A673 (cell line): ENCODE results near the gene CHCHD3. TPM values are rescaled to one million over a fixed set of nuclear protein-coding genes. Genes with fewer than 3 reads are reported as not detected.

Experiments
- BruUV-seq: library from RNA; stranded (reverse); fragments of 400-500 nt; replicated peaks from 2 replicates; lab custom pipeline; 2021; lab: Mats Ljungman, UMichigan
- CTCF ChIA-PET: fragments of 300-600 bp; sonication (Branson Sonifier 250); formaldehyde crosslinking; loops from one replicate; lab custom pipeline; 2022; ENCODE audit warnings: antibody characterized with exemption; lab: Charles Lee
- POLR2A ChIA-PET: fragments of 300-600 bp; sonication (Branson Sonifier 250); formaldehyde crosslinking; loops from one replicate; lab custom pipeline; 2022; ENCODE audit warnings: antibody characterized with exemption; ENCODE audit not compliant: low non-redundant PET; lab: Charles Lee
- DNase-seq: peaks from one replicate; pipeline ENCODE4 v3.0.0-alpha.2; 2015; ENCODE audit warnings: low spot score
- H3K27ac ChIP-seq: fragments of 200-600 bp; sonication (generic); 2 replicates; pipeline ENCODE4 v1.5.1; 2016; ENCODE audit warnings: mixed run types, low read depth, mild to moderate bottlenecking, mixed read lengths, antibody characterized with exemption, low read length; ENCODE audit not compliant: poor library complexity, severe bottlenecking
- H3K27me3 ChIP-seq: fragments of 200-600 bp; sonication (generic); replicated peaks from 2 replicates; pipeline ENCODE4 v1.6.1; 2017; ENCODE audit warnings: mixed run types, low read depth, mild to moderate bottlenecking, mixed read lengths, antibody characterized with exemption, low read length; ENCODE audit not compliant: insufficient read depth, poor library complexity
- H3K36me3 ChIP-seq: fragments of 200-600 bp; sonication (generic); 2 replicates; pipeline ENCODE4 v1.6.1; 2016; ENCODE audit warnings: mixed run types, mild to moderate bottlenecking, mixed read lengths, antibody characterized with exemption, low read length; ENCODE audit not compliant: insufficient read depth, poor library complexity, severe bottlenecking
- H3K4me1 ChIP-seq: fragments of 200-600 bp; sonication (generic); 2 replicates; pipeline ENCODE4 v1.6.1; 2017; ENCODE audit warnings: mixed run types, mild to moderate bottlenecking, mixed read lengths, antibody characterized with exemption, low read length; ENCODE audit not compliant: insufficient read depth, poor library complexity, severe bottlenecking
- H3K4me3 ChIP-seq: fragments of 200-600 bp; sonication (generic); 2 replicates; pipeline ENCODE4 v1.5.1; 2016; ENCODE audit warnings: low read depth, mixed run types, mild to moderate bottlenecking, mixed read lengths, low read length; ENCODE audit not compliant: poor library complexity, severe bottlenecking
- H3K9me3 ChIP-seq: fragments of 200-600 bp; sonication (generic); 2 replicates; pipeline ENCODE4 v1.6.1; 2016; ENCODE audit warnings: mixed run types, low read depth, mild to moderate bottlenecking, mixed read lengths, antibody characterized with exemption, low read length; ENCODE audit not compliant: poor library complexity, severe bottlenecking
- CTCF ChIP-seq: fragments of 300-800, 200-600 bp; sonication (generic); conservative IDR thresholded peaks from 2 replicates; pipeline ENCODE4 v1.5.1; 2017; ENCODE audit warnings: low read depth, mild to moderate bottlenecking, antibody characterized with exemption, low read length, moderate library complexity, mixed read lengths
- EZH2 ChIP-seq: fragments of 200-600 bp; sonication (generic); IDR thresholded peaks from 2 replicates; pipeline ENCODE4 v1.6.1; 2017; ENCODE audit warnings: borderline replicate concordance, low read depth, mild to moderate bottlenecking, mixed read lengths, antibody characterized with exemption, low read length; ENCODE audit not compliant: poor library complexity, severe bottlenecking
- intact Hi-C: fragments of 100-400 bp; cut with micrococcal nuclease; formaldehyde crosslinking; loops from one replicate; pipeline ENCODE4 v1.10.0; 2022; ENCODE audit not compliant: unreplicated experiment
- total RNA-seq: library from RNA; stranded (reverse); gene quantifications from 2 replicates; pipeline ENCODE4 v1.2.3, GENCODE V29; 2021

CHCHD3 gene
- total RNA-seq, 1 experiment from 2014 or later: 128 TPM

- H3K27ac ChIP-seq: no peak overlapping the region
- CTCF ChIA-PET: no interaction called here
- H3K36me3 ChIP-seq: no peaks in the 10 kb centered on the region
- no peaks in the 10 kb centered on the region for H3K9me3 ChIP-seq
- H3K4me1 ChIP-seq: peaks cover 9% of the 10 kb centered on the region
- no peaks in the 10 kb centered on the region for H3K27me3 ChIP-seq
- no peak overlapping the region for H3K4me3 ChIP-seq
- DNase-seq: no peak
- POLR2A ChIA-PET: no interaction called here
- TF ChIP-seq EZH2 (no peak), CTCF (no peak)
- intact Hi-C loops: no loop called here
- no TSS peak for BruUV-seq
These were observed 20.1 kb downstream of the CHCHD3 start for GRCh38 chr7:133061792-133062191.

- H3K4me1 ChIP-seq: peaks cover 9% of the 10 kb centered on the region
- ChIA-PET CTCF (no interaction called here), POLR2A (no interaction called here)
- BruUV-seq: no TSS peak
- no peak for TF ChIP-seq EZH2
- TF ChIP-seq CTCF: no peak
- no peak for DNase-seq
- intact Hi-C loops: no loop called here
- H3K4me3 ChIP-seq: no peak overlapping the region
- H3K9me3 ChIP-seq: no peaks in the 10 kb centered on the region
- H3K27me3 ChIP-seq: no peaks in the 10 kb centered on the region
- H3K27ac ChIP-seq: no peak overlapping the region
- no peaks in the 10 kb centered on the region for H3K36me3 ChIP-seq
These were observed 20.5 kb downstream of the CHCHD3 start for GRCh38 chr7:133061357-133061756.

- BruUV-seq: no TSS peak
- intact Hi-C loops: no loop called here
- H3K4me1 ChIP-seq: peaks cover 5% of the 10 kb centered on the region
- no peaks in the 10 kb centered on the region for H3K36me3 ChIP-seq
- no peak overlapping the region for H3K27ac ChIP-seq
- ChIA-PET CTCF (no interaction called here), POLR2A (no interaction called here)
- no peaks in the 10 kb centered on the region for H3K9me3 ChIP-seq
- TF ChIP-seq EZH2: no peak
- TF ChIP-seq CTCF: no peak
- no peak for DNase-seq
- no peaks in the 10 kb centered on the region for H3K27me3 ChIP-seq
- H3K4me3 ChIP-seq: no peak overlapping the region
These were observed 21.9 kb downstream of the CHCHD3 start for GRCh38 chr7:133060004-133060403.
